GM23248 (cell line): ENCODE results near the gene SMIM13.

Experiments used
- EZH2 ChIP-seq: fragments of 200-600 bp; sonication (generic); IDR thresholded peaks from 2 replicates; pipeline ENCODE4 v1.6.1; 2018; ENCODE audit warnings: antibody characterized with exemption, mild to moderate bottlenecking; ENCODE audit not compliant: insufficient read depth, poor library complexity, severe bottlenecking
- EZH2phosphoT487 ChIP-seq: fragments of 200-600 bp; sonication (generic); IDR thresholded peaks from 2 replicates; pipeline ENCODE4 v1.6.1; 2018; ENCODE audit warnings: antibody characterized with exemption, moderate library complexity, mild to moderate bottlenecking, low read depth; ENCODE audit not compliant: insufficient read depth

DNA sequence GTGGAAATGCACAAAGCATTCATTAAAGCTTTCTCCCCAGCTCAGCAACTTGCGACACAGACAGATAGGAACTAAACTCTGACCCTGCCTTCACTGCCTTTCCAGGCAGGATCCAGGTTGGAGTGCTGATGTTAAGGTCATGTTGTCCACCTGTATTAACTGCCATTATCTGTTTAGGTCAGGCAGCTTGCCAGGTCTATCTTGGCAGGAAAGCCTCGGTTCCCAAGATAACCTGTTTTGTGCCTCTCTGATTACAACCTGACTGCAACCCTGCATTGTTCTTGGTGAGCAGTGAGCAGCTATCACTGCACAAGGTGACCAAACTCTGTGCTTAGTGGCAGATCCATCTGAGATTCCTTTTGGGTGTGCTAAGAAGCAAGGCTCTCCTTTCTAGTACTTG lies 26.3 kb upstream of the SMIM13 start:
- TF ChIP-seq EZH2phosphoT487, result no peak
- TF ChIP-seq EZH2, result no peak
